ENCODE results near the gene PSEN1. TPM values are rescaled to one million over a fixed set of nuclear protein-coding genes. Genes with fewer than 3 reads are reported as not detected.
A peak's percentile ranks its signal among the peaks of the same experiment; 100 is the strongest.

The PSEN1 gene
- total RNA-seq, 3 donors from 2014 or later, result 93.8 to 147 (median 100.0) TPM

DNA sequence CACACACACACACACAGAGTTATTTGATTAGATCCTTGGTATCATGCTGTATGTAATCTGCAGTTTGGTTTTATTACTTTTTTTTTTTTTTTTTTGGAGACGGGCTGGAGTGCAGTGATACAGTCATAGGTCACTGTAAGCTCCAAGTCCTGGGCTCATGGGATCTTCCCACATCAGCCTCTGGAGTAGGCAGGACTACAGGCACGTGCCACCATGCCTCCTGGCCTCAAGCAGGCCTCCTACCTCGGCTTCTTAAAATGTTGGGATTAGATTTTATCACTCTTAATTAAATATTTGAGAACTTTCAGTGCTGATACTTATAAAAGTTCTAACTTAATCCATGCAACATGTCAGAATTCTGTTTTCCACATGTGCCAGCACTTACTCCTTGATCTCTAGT, 31.3 kb upstream of the PSEN1 start:
- TF ChIP-seq, protein P1, sequence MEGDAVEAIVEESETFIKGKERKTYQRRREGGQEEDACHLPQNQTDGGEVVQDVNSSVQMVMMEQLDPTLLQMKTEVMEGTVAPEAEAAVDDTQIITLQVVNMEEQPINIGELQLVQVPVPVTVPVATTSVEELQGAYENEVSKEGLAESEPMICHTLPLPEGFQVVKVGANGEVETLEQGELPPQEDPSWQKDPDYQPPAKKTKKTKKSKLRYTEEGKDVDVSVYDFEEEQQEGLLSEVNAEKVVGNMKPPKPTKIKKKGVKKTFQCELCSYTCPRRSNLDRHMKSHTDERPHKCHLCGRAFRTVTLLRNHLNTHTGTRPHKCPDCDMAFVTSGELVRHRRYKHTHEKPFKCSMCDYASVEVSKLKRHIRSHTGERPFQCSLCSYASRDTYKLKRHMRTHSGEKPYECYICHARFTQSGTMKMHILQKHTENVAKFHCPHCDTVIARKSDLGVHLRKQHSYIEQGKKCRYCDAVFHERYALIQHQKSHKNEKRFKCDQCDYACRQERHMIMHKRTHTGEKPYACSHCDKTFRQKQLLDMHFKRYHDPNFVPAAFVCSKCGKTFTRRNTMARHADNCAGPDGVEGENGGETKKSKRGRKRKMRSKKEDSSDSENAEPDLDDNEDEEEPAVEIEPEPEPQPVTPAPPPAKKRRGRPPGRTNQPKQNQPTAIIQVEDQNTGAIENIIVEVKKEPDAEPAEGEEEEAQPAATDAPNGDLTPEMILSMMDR (IDR thresholded peaks at IDR 0.05), result no peak
- no peak for ATAC-seq

DNA sequence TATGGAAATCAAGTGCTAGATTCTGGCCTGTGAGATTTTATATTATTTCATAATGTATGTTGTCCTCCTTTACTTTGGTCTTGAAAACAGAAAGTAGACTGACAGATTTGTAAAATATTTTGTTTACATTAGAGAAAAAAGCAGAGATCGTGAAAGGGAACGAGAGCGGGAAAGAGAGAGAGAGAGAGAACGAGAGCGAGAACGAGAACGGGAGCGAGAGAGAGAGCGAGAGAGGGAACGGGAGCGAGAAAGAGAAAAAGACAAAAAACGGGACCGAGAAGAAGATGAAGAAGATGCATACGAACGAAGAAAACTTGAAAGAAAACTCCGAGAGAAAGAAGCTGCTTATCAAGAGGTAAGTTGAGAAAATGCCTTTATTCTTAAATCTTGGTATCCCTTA, 30.6 kb upstream of the PSEN1 start:
- TF ChIP-seq, protein P1 (IDR thresholded peaks at IDR 0.05), result no peak
- intact Hi-C loops (cut with DNase I, micrococcal nuclease), result no loop called here
- H3K36me3 ChIP-seq (ENCODE audit: low read depth), result peaks cover 17% of the 10 kb centered on the region
- no peak overlapping the region for H3K4me3 ChIP-seq
- H3K4me1 ChIP-seq (ENCODE audit: low read depth), result no peaks in the 10 kb centered on the region
- ATAC-seq (no peak), DNase-seq (no peak)
- no peaks in the 10 kb centered on the region for H3K9me3 ChIP-seq

More for the DNA sequence above, 31.3 kb upstream of the PSEN1 start:
- intact Hi-C loops (cut with DNase I, micrococcal nuclease), result no loop called here
- Histone ChIP-seq H3K36me3 (ENCODE audit: low read depth) (peaks cover 16% of the 10 kb centered on the region), H3K4me1 (ENCODE audit: low read depth) (no peaks in the 10 kb centered on the region), H3K4me3 (no peak overlapping the region), H3K9me3 (no peaks in the 10 kb centered on the region)
- no peak for DNase-seq

DNA sequence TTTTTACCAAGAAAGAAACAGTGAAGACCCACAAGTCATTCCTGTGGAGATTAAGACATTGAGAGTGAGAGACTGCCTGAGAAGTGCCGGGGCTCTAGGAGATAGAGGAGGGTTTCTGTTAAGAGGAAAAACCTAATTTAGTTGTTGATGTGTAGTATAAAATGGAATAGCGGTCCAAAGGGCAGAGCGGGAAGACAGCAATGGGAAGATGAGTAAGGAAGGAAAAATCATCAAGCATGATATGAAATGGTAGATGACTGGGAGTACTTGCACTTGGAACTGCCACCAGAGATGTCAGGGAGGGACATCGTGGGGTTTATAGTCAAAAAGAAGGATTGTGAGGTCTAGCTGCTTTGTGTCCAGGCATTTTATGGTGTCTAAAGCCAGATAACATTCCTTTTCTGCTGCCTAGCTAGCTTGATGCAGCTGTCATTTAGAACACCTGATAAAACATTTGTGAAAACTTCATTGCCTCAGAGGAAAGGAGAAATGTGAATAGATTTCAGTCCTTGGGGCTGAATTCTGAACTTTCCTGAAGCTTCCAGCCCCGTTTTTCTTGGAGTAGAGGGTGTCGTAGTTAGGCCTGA, 20.1 kb upstream of the PSEN1 start:
- no peaks in the 10 kb centered on the region for H3K4me1 ChIP-seq (ENCODE audit: low read depth)
- DNase-seq (no peak), ATAC-seq (peak; percentile 72)
- H3K4me3 ChIP-seq, result no peak overlapping the region
- peaks cover 3% of the 10 kb centered on the region for H3K36me3 ChIP-seq (ENCODE audit: low read depth)
- H3K9me3 ChIP-seq, result no peaks in the 10 kb centered on the region
- intact Hi-C loops (cut with DNase I, micrococcal nuclease), result no loop called here
- TF ChIP-seq, protein P1 (IDR thresholded peaks at IDR 0.05), result no peak

DNA sequence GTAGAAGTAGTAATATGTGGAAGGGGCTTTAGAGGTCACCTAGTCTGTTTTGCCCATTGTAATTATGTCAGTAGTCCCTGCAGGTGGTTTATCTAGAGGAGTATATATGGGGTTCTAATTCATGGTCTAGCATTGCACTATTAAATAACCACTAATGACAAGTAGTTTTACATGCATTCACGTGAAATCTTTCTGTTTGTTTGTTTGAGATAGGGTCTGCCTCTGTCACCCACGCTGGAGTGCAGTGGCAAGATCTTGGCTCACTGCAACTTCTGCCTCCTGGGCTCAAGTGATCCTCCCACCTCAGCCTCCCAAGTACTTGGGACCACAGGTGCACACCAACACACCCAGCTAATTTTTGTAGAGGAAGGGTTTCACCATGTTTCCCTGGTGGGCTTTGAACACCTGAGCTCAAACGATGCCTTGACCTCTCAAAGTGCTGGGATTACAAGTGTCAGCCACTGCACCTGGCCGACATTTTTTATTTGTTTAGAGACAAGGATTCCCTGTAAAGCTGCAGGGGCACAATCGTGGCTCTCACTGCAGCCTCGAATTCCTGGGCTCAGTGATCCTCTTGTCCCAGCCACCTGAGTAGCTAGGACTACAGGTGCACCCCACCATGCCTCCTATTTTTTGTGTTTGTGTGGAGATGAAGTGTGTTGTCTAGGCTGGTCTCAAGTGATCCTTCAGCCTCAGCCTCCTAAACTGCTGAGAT, 12.0 kb upstream of the PSEN1 start:
- Histone ChIP-seq H3K4me1 (ENCODE audit: low read depth) (no peaks in the 10 kb centered on the region), H3K4me3 (no peak overlapping the region), H3K36me3 (ENCODE audit: low read depth) (no peaks in the 10 kb centered on the region), H3K9me3 (no peaks in the 10 kb centered on the region)
- ATAC-seq (no peak), DNase-seq (no peak)
- TF ChIP-seq, protein P1 (IDR thresholded peaks at IDR 0.05), result no peak
- intact Hi-C loops (cut with DNase I, micrococcal nuclease), result no loop called here

DNA sequence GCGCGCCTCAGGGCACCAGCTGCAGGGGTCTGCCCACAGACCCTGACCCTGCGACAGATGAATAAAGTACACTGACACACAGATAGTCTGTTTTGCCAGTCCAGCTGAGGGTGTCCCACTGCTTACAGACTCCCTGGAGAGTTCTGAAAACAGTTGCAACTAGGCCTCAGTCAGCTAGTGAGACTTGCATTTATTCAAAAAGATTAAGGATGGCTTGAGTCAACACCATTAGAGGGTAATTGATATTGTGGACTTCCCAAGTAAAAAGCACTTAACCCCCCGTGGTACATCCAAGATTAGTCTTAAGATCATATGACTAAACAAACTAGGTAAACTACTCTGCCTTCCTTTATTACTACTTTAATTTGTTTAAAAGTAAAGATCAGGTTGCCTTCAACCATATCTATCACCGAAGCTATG, 11.1 kb upstream of the PSEN1 start:
- Histone ChIP-seq H3K4me1 (ENCODE audit: low read depth) (no peaks in the 10 kb centered on the region), H3K9me3 (no peaks in the 10 kb centered on the region), H3K4me3 (no peak overlapping the region), H3K36me3 (ENCODE audit: low read depth) (no peaks in the 10 kb centered on the region)
- TF ChIP-seq, protein P1 (IDR thresholded peaks at IDR 0.05), result no peak
- no peak for DNase-seq
- no peak for ATAC-seq
- intact Hi-C loops (cut with DNase I, micrococcal nuclease), result no loop called here

Data from mucosa of descending colon (tissue), 3 donors.